C4-2B (cell line): Measurements from ENCODE around the gene ATG7.

Source experiments
- H3K27ac ChIP-seq: fragments of 450-650 bp; 2 replicates; pipeline ENCODE4 v1.5.1; 2017
- ZFX ChIP-seq: fragments of 450-650 bp; IDR thresholded peaks from 2 replicates; pipeline ENCODE4 v1.6.1; 2017
- TF ChIP-seq, protein P1 (sequence below): fragments of 450-650 bp; conservative IDR thresholded peaks from 2 replicates; pipeline ENCODE4 v1.5.1; 2017; ENCODE audit warnings: mild to moderate bottlenecking

The ATG7 gene

DNA sequence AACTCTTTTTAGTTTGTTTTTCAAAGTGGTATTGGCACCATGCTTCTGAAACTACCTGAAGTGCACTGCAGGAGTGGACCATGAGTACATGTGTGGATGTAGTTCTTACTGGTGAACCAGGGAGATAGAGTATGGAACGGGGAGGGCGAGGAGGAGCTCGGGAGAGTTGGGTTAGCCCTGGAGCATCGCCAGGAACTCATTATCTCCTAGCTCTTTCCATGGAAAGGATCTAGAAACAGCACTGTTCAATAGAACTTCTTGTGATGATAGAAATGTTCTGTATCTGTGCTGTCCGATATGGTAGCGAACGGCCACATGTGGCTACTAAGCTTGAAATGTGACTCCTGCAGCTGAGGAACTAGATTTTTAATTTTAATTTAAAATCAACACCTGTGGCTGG is 324.2 kb downstream of the ATG7 start:
- no peak for TF ChIP-seq ZFX
- TF ChIP-seq, protein P1, sequence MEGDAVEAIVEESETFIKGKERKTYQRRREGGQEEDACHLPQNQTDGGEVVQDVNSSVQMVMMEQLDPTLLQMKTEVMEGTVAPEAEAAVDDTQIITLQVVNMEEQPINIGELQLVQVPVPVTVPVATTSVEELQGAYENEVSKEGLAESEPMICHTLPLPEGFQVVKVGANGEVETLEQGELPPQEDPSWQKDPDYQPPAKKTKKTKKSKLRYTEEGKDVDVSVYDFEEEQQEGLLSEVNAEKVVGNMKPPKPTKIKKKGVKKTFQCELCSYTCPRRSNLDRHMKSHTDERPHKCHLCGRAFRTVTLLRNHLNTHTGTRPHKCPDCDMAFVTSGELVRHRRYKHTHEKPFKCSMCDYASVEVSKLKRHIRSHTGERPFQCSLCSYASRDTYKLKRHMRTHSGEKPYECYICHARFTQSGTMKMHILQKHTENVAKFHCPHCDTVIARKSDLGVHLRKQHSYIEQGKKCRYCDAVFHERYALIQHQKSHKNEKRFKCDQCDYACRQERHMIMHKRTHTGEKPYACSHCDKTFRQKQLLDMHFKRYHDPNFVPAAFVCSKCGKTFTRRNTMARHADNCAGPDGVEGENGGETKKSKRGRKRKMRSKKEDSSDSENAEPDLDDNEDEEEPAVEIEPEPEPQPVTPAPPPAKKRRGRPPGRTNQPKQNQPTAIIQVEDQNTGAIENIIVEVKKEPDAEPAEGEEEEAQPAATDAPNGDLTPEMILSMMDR: no peak
- no peak overlapping the region for H3K27ac ChIP-seq

DNA sequence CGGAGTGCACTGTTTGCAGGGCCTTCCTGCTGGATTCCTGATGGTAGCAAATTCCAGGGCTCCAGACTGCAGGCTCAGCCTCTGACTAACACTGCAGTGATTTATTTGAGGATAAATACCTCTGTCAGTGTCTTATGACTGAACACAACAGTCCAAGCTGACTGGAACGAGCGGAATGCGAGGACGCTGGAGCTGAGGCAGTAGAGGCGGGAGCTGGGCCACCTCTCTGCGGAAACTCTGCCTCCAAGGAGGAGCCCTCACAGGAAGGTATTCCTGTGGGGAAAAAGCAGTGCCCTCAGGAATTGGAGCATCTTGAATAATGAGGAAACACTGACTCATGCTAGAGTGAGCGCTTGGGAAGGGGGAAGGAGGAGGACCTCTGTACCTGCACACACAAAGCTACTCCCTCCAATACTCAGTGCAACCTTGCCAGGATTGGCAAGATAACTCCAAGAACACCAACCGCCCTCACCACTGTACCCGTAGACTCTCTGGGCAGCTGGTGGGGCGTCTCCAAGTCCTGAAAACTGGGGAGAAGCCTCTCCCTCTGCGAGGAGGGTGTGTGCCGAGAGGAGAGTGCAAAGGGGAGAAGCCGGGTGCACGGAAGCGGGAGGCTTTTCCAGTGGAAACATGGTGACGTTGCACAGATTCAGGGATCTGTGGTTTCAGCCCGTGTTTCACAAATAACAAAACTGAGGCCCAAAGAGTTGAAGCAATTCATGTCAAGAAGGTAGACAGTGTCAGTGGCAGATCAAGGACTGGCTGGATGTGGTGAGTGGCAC is 328.5 kb downstream of the ATG7 start:
- H3K27ac ChIP-seq: peak overlapping the region; percentile 91
- TF ChIP-seq ZFX: no peak
- TF ChIP-seq, protein P1: no peak

DNA sequence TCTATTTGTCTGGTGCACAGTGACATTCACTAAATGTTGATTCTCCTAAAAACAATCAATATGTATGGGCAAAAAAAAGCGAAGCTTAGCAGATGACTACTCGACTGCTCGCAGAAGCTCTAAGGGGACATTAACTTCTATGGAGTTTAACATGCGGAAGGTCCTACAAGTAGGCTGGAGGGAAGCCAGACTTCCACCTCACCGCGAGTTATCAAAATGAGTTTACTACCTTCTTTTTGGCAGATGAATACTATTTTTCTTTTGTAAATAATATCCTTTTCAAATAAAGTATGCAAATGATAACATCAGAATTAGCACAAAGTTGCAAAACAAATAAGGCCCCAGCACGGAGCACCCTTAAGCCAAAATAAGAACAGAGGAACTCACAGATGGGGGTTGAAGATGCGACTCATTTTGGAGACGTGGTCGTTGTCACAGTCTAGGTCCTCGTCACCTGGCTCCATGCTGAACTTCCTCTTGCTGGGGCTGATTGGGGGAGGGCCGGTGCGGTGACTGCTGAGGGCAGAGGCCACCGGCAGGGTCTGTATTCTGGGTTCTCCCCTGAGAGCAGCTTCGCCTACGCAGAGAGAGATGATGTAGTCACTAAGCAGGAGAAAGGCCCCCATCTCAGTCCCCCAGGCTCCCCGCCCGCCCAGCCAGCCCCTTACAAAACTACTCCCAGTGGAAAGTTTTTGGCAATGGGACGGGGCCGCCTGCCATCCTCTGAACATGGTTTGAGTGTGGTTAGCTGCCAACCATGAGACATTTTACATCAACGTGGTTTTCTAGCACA is 329.4 kb downstream of the ATG7 start:
- TF ChIP-seq ZFX: no peak
- TF ChIP-seq, protein P1: no peak
- H3K27ac ChIP-seq: peak overlapping the region; percentile 91

DNA sequence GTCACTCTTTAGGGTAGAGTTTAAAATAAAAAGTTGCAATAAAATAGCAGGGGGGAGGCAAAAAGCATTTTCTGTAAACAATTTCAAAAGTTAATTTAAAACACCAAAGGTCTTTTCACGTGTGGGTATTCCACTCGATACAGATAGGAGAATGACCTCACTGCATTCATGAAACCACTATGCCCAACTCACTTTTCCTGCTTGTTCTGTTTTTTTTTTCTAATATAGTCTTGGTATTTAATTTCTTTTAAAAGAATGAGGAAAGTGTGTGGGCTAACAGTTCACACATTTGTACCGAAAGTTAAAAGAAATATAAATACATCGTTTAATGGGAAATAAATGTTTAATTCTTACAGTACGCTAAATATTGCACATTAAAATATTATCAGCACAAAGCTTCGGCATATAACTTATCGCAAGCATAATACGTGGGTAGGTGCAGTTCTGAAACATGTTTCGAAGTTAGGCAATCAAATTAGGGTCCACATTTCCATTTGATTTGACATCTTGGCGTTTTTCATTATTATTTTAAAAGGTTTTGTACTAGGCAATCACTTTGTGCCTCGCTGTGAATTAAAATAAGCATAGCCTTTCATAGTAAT is 330.1 kb downstream of the ATG7 start:
- no peak for TF ChIP-seq ZFX
- TF ChIP-seq, protein P1: no peak
- peak overlapping the region; percentile 91 for H3K27ac ChIP-seq

DNA sequence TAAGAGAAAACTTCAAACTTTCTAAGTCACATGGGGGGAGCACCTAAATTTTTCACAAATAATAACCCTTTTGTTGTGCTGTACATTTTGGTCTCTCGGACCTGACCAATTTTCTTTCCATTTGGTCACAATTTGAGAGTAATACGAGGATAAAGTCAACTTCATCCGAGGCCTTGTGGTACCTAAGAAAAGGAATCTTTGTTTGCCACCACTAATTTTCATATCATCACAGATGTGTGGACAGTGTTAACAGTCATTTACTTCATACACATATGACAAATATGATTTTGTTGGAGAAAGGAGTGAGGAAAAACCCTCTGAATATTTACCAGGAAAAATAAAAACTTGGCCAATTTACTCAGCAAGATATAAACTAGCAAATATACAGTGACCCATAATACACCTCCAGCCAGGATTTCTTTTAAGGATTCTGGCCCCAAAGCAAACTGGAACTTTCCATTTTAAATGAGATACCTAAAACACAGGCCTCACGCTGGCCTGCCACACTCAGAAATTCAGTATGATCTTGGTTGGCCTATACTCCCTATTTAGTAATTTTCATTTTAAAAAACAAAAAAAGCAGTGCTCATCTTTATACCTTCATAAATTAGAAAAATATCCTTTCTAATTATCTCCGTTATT is 330.8 kb downstream of the ATG7 start:
- H3K27ac ChIP-seq: peak overlapping the region; percentile 46
- TF ChIP-seq, protein P1: no peak
- TF ChIP-seq ZFX: no peak

DNA sequence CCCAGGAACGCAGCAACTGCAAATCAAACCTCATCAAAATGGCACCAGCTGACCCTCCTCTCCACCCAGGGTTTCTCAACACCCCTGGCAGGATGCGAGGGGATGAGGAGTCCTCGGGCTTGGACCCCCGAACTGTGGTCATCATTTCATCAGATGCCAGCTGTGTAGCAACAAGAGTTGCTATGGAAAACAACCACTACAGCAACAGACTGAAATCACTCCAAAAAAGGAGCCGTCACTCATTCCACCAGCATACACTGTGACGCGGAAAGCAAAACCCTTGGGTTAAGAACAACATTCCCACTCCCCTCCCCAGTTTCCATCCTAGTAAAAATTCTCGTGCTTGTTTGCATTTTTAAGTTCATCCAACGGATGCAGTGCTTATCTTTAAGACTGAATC is 331.4 kb downstream of the ATG7 start:
- TF ChIP-seq ZFX: no peak
- TF ChIP-seq, protein P1: no peak
- peak overlapping the region; percentile 46 for H3K27ac ChIP-seq
